Activated CD4-positive, alpha-beta T cell treated with anti-CD3 and anti-CD28 coated beads, Interleukin-2, amount 10 ng/mL, durations not matched to agents 7 days and 5 days (primary cell): ENCODE measurements around the gene RGMA. TPM values are rescaled to one million over a fixed set of nuclear protein-coding genes. Genes with fewer than 3 reads are reported as not detected.

Source experiments
- CTCF ChIA-PET: fragments of 350-600 bp; sonication (Branson Sonifier 250); formaldehyde crosslinking; loops from one replicate; lab custom pipeline; 2021; ENCODE audit warnings: antibody characterized with exemption; lab: Charles Lee
- POLR2A ChIA-PET: fragments of 350-600 bp; sonication (Branson Sonifier 250); formaldehyde crosslinking; loops from one replicate; lab custom pipeline; 2021; ENCODE audit warnings: antibody characterized with exemption; lab: Charles Lee
- DNase-seq: peaks from one replicate; pipeline ENCODE4 v3.0.0-alpha.2; 2020
- H3K27ac Mint-ChIP-seq: one replicate; pipeline ENCODE4 v1.8.0; 2021; ENCODE audit warnings: mild to moderate bottlenecking, moderate library complexity, mixed read lengths
- H3K27me3 Mint-ChIP-seq: one replicate; pipeline ENCODE4 v1.8.0; 2021; ENCODE audit warnings: mixed read lengths
- H3K36me3 Mint-ChIP-seq: one replicate; pipeline ENCODE4 v1.8.0; 2021; ENCODE audit warnings: low read depth, mixed read lengths
- H3K4me1 Mint-ChIP-seq: one replicate; pipeline ENCODE4 v1.8.0; 2021; ENCODE audit warnings: mixed read lengths
- H3K4me3 Mint-ChIP-seq: one replicate; pipeline ENCODE4 v1.8.0; 2021; ENCODE audit warnings: mild to moderate bottlenecking, moderate library complexity, mixed read lengths
- H3K9me3 Mint-ChIP-seq: one replicate; pipeline ENCODE4 v1.8.0; 2021; ENCODE audit warnings: mixed read lengths
- total RNA-seq, 2 experiments: library from RNA; stranded (reverse); gene quantifications; one replicate each; pipeline ENCODE4 v1.2.3, GENCODE V29; 2021

Gene RGMA
- total RNA-seq, 2 experiments from 2014 or later = 0.15 to 0.25 TPM

DNA sequence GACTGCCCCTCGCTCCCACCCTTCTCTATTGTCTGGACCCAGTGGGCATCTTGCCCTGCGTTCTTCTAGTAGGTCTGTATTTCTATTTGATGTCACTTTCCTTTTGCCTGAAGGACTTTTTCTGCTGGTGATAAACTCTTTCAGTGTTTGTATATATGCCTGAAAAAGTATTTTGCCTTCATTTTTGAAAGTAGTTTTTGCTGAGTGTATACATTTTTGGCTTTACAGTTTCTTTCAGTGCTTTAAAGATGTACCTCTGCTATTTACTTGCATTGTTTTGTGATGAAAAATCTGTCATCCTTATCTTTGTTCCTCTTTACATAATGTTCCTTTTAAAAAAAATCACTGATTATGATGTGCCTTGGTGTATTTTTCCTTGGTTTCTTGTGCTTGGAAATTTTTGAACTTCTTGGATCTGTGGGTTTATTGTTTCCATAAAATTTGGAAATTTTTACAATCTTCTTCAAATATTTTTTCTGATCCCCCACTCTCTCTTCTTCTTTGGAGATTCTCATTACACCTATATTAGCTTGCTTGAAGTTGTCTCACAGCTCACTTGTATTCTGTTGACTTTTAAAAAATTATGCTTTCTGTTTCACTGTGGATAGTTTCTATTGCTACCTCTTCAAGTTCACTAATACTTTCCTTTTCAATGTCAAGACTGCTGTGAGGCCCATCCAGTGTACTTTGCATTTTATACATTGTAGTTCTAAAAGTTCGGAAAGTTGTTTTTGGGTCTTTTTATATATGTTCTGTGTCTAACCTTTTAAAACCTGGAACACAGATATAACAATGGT is 67.8 kb downstream of the RGMA start:
- DNase-seq = no peak
- H3K4me1 Mint-ChIP-seq = peaks cover 87% of the 10 kb centered on the region
- peak overlapping the region; percentile 8 for H3K4me3 Mint-ChIP-seq
- H3K36me3 Mint-ChIP-seq = peaks cover 91% of the 10 kb centered on the region
- no peaks in the 10 kb centered on the region for H3K27me3 Mint-ChIP-seq
- ChIA-PET CTCF (interaction anchor here (0.6 to 1.0 kb wide), 4 partner anchors 16 to 1099 kb away, joined by 3 to 4 read pairs (median 4); no protein-coding TSS in a partner anchor), POLR2A (interaction anchor here (0.6 kb wide), 1 partner anchor 134 kb away, joined by 4 read pairs; no protein-coding TSS in a partner anchor)
- peak overlapping the region; percentile 85 for H3K27ac Mint-ChIP-seq
- H3K9me3 Mint-ChIP-seq = no peaks in the 10 kb centered on the region

GRCh38 chr15:93019971-93020370 is 69.0 kb downstream of the RGMA start:
- peaks cover 91% of the 10 kb centered on the region for H3K36me3 Mint-ChIP-seq
- peak overlapping the region; percentile 79 for H3K27ac Mint-ChIP-seq
- ChIA-PET CTCF (interaction anchor here (0.7 kb wide), 1 partner anchor 1100 kb away, joined by 3 read pairs; no protein-coding TSS in a partner anchor), POLR2A (no interaction called here)
- DNase-seq = no peak
- H3K4me1 Mint-ChIP-seq = peaks cover 81% of the 10 kb centered on the region
- no peak overlapping the region for H3K4me3 Mint-ChIP-seq
- no peaks in the 10 kb centered on the region for H3K27me3 Mint-ChIP-seq
- no peaks in the 10 kb centered on the region for H3K9me3 Mint-ChIP-seq

DNA sequence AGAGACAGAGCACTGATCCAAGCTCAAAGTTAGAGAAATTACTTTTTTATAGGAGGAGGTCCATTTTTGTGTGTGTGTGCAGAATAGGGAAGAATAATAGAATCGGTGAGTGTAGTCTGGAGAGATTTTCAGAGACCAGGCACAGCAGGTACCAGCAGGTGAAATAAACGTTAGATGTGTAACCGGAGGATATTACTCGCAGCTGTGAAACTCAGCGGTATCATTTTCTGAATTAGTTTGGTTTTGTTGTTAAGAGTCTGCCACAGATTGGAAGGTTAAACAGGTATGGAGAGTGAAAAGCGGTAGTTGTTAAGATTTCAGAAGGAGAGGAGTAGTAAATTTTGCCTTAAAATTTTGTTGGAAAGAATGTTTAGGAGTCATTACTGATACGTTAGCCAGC is 69.9 kb downstream of the RGMA start:
- H3K36me3 Mint-ChIP-seq = peaks cover 90% of the 10 kb centered on the region
- POLR2A ChIA-PET = interaction anchor here (0.6 kb wide), 1 partner anchor 20 kb away, joined by 3 read pairs; no protein-coding TSS in a partner anchor
- CTCF ChIA-PET = interaction anchor here (1.6 to 2.1 kb wide), 2 partner anchors 11 to 210 kb away, joined by 5 to 11 read pairs; no protein-coding TSS in a partner anchor
- no peaks in the 10 kb centered on the region for H3K27me3 Mint-ChIP-seq
- H3K4me3 Mint-ChIP-seq = no peak overlapping the region
- H3K4me1 Mint-ChIP-seq = peaks cover 77% of the 10 kb centered on the region
- no peaks in the 10 kb centered on the region for H3K9me3 Mint-ChIP-seq
- DNase-seq = no peak
- peak overlapping the region; percentile 63 for H3K27ac Mint-ChIP-seq

- Mint-ChIP-seq H3K4me3 (no peak overlapping the region), H3K9me3 (no peaks in the 10 kb centered on the region), H3K27ac (peak overlapping the region; percentile 63), H3K36me3 (peaks cover 87% of the 10 kb centered on the region), H3K4me1 (peaks cover 75% of the 10 kb centered on the region), H3K27me3 (no peaks in the 10 kb centered on the region)
- CTCF ChIA-PET = interaction anchor here (1.2 to 2.1 kb wide), 3 partner anchors 12 to 209 kb away, joined by 3 to 11 read pairs (median 5); no protein-coding TSS in a partner anchor
- POLR2A ChIA-PET = interaction anchor here (0.6 kb wide), 1 partner anchor 20 kb away, joined by 3 read pairs; no protein-coding TSS in a partner anchor
- no peak for DNase-seq
These were observed 70.4 kb downstream of the RGMA start for GRCh38 chr15:93018574-93018973.

GRCh38 chr15:93017526-93017925 is 71.5 kb downstream of the RGMA start:
- no peak for DNase-seq
- Mint-ChIP-seq H3K4me1 (peaks cover 64% of the 10 kb centered on the region), H3K9me3 (no peaks in the 10 kb centered on the region), H3K27ac (no peak overlapping the region), H3K4me3 (no peak overlapping the region), H3K27me3 (no peaks in the 10 kb centered on the region), H3K36me3 (peaks cover 87% of the 10 kb centered on the region)
- ChIA-PET CTCF (interaction anchor here (0.9 to 2.1 kb wide), 5 partner anchors 11 to 208 kb away, joined by 3 to 11 read pairs (median 3); no protein-coding TSS in a partner anchor), POLR2A (no interaction called here)

DNA sequence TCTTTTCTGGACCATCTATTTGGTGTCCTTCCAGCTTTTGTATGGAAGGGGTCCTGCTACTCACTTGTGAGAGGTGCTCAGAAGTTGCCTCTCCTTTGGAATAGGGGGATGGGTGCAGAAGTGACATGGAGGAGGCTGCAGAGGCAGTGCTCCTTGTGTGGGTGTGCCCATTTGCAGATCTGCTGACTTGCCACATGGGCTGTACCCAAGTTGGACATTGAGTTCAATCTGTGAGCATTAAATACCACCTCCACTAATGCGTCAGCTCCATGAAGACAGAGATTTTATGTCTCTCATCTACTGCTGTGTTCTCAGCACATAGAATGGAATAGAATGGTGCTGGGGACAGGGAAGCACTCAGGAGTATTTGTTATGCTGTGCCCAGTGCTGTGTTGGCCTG is 76.2 kb downstream of the RGMA start:
- no peak for DNase-seq
- Mint-ChIP-seq H3K36me3 (peaks cover 81% of the 10 kb centered on the region), H3K9me3 (no peaks in the 10 kb centered on the region), H3K4me1 (peaks cover 21% of the 10 kb centered on the region), H3K27me3 (no peaks in the 10 kb centered on the region), H3K27ac (no peak overlapping the region), H3K4me3 (no peak overlapping the region)
- ChIA-PET CTCF (interaction anchor here (1.2 to 1.5 kb wide), 2 partner anchors 17 to 20 kb away, joined by 3 to 5 read pairs; no protein-coding TSS in a partner anchor), POLR2A (no interaction called here)

- no peaks in the 10 kb centered on the region for H3K9me3 Mint-ChIP-seq
- no peak overlapping the region for H3K4me3 Mint-ChIP-seq
- DNase-seq = no peak
- H3K4me1 Mint-ChIP-seq = no peaks in the 10 kb centered on the region
- POLR2A ChIA-PET = no interaction called here
- H3K36me3 Mint-ChIP-seq = peaks cover 79% of the 10 kb centered on the region
- CTCF ChIA-PET = no interaction called here
- no peaks in the 10 kb centered on the region for H3K27me3 Mint-ChIP-seq
- no peak overlapping the region for H3K27ac Mint-ChIP-seq
These were observed 81.0 kb downstream of the RGMA start for GRCh38 chr15:93007994-93008393.

DNA sequence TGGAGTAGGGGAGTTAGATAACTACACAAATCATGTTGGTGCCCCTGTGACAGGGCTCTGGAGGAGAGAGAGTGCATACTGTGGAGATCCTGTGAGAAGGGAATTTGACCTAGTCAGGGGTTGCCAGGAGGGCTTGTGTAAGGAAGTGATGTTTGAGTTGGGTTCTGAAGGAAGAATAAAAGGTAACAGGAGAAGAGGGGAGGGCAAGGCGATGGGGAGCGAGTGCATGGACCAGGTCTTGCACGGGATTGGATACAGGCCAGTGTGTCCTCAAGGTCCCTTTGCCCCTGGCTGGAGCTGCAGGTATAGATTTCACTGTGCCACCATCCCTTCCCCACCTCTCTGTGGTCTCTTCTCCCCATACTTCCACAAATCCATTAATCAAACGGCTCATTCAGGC is 83.9 kb downstream of the RGMA start:
- ChIA-PET CTCF (interaction anchor here (1.8 kb wide), 1 partner anchor 21 kb away, joined by 4 read pairs; no protein-coding TSS in a partner anchor), POLR2A (no interaction called here)
- H3K27ac Mint-ChIP-seq = peak overlapping the region; percentile 61

DNA sequence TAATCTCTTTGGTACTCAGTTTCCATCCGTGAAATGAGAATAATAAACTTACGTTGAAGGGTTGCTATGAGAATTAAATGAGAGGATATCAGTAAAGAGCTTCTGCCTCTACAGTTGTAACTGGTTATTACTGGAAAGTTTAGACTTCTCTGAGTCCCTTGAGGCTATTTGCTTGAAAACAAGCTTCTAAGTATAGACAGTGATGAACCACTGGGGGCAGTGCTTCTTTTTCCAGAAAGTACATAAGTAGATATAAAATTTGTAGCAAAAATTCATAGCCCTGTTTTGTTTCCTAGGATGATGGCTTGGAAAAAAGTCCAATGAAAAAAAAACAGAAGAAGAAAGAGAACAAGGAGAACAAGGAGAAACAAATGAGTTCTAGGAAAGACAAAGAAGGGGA is 87.1 kb downstream of the RGMA start:
- Mint-ChIP-seq H3K27ac (peak overlapping the region; percentile 48), H3K9me3 (no peaks in the 10 kb centered on the region)
- CTCF ChIA-PET = interaction anchor here (0.7 to 1.8 kb wide), 3 partner anchors 10 to 57 kb away, joined by 3 to 8 read pairs (median 5); no protein-coding TSS in a partner anchor

More for the DNA sequence above, 83.9 kb downstream of the RGMA start:
- Mint-ChIP-seq H3K4me1 (no peaks in the 10 kb centered on the region), H3K36me3 (peaks cover 78% of the 10 kb centered on the region), H3K9me3 (no peaks in the 10 kb centered on the region), H3K27me3 (no peaks in the 10 kb centered on the region), H3K4me3 (no peak overlapping the region)
- no peak for DNase-seq

GRCh38 chr15:93001156-93001555 is 87.9 kb downstream of the RGMA start:
- H3K4me1 Mint-ChIP-seq = peaks cover 24% of the 10 kb centered on the region
- CTCF ChIA-PET = interaction anchor here (0.6 to 1.8 kb wide), 5 partner anchors 9 to 76 kb away, joined by 3 to 8 read pairs (median 3); no protein-coding TSS in a partner anchor
- no peak for DNase-seq
- no peaks in the 10 kb centered on the region for H3K9me3 Mint-ChIP-seq
- H3K27me3 Mint-ChIP-seq = no peaks in the 10 kb centered on the region
- H3K4me3 Mint-ChIP-seq = no peak overlapping the region
- POLR2A ChIA-PET = interaction anchor here (0.5 kb wide), 1 partner anchor 52 kb away, joined by 4 read pairs; no protein-coding TSS in a partner anchor
- H3K27ac Mint-ChIP-seq = no peak overlapping the region
- H3K36me3 Mint-ChIP-seq = peaks cover 82% of the 10 kb centered on the region

More for the DNA sequence above, 87.1 kb downstream of the RGMA start:
- Mint-ChIP-seq H3K4me1 (peaks cover 22% of the 10 kb centered on the region), H3K4me3 (no peak overlapping the region), H3K36me3 (peaks cover 82% of the 10 kb centered on the region), H3K27me3 (no peaks in the 10 kb centered on the region)
- POLR2A ChIA-PET = no interaction called here
- DNase-seq = no peak

- no peak for DNase-seq
- Mint-ChIP-seq H3K36me3 (peaks cover 79% of the 10 kb centered on the region), H3K4me3 (no peak overlapping the region), H3K9me3 (no peaks in the 10 kb centered on the region), H3K27me3 (no peaks in the 10 kb centered on the region), H3K27ac (peak overlapping the region; percentile 75), H3K4me1 (peaks cover 28% of the 10 kb centered on the region)
- CTCF ChIA-PET = interaction anchor here (0.8 to 1.2 kb wide), 4 partner anchors 19 to 76 kb away, joined by 3 read pairs; no protein-coding TSS in a partner anchor
- POLR2A ChIA-PET = no interaction called here
These were observed 91.2 kb downstream of the RGMA start for GRCh38 chr15:92997821-92998220.

DNA sequence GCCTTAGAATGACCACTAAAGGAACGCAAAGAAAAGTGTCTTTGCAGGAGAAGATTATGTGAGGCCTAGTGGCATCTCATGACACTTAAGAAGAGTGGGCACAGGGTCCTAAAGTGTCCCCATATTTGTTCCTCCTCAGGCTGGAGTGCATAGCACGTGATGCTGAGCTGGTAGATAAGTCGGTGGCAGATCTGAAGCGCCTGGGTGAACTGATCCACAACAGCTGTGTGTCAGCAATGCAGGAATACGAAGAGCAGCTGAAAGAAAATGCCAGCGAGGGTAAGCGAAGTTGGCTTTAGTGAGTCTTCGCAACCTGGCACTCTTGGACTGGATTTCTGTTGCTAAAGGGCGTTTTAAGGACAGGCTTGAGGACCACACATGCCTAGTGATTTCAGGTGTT is 96.3 kb downstream of the RGMA start:
- Mint-ChIP-seq H3K27ac (peak overlapping the region; percentile 43), H3K36me3 (peaks cover 75% of the 10 kb centered on the region), H3K4me1 (peaks cover 15% of the 10 kb centered on the region), H3K4me3 (no peak overlapping the region), H3K27me3 (no peaks in the 10 kb centered on the region), H3K9me3 (no peaks in the 10 kb centered on the region)
- POLR2A ChIA-PET = no interaction called here
- DNase-seq = no peak
- CTCF ChIA-PET = interaction anchor here (1.0 to 2.5 kb wide), 3 partner anchors 9 to 20 kb away, joined by 3 to 8 read pairs (median 3); no protein-coding TSS in a partner anchor
